Kidney epithelial cell (primary cell): Measurements from ENCODE around the gene RANBP10. TPM values are rescaled to one million over a fixed set of nuclear protein-coding genes. Genes with fewer than 3 reads are reported as not detected.

ENCODE experiments used
- DNase-seq: peaks from one replicate; pipeline ENCODE4 v3.0.0-alpha.2; 2010; ENCODE audit warnings: low read depth
- H3K27me3 ChIP-seq: 2 replicates; pipeline ENCODE4 v1.6.0; 2011; ENCODE audit warnings: low read length; ENCODE audit not compliant: control insufficient read depth, insufficient read depth
- H3K36me3 ChIP-seq: 2 replicates; pipeline ENCODE4 v1.5.1; 2011; ENCODE audit warnings: low read length; ENCODE audit not compliant: control insufficient read depth, insufficient read depth
- H3K4me3 ChIP-seq: 2 replicates; pipeline ENCODE4 v1.5.1; 2011; ENCODE audit warnings: low read depth, mild to moderate bottlenecking, control low read depth, low read length
- CTCF ChIP-seq: IDR thresholded peaks from 2 replicates; pipeline ENCODE4 v1.5.1; 2011; ENCODE audit warnings: mild to moderate bottlenecking, moderate library complexity, low read length, control low read depth, inconsistent platforms; ENCODE audit not compliant: insufficient read depth, poor library complexity, severe bottlenecking
- total RNA-seq: library from RNA; depleted of rRNA; stranded (reverse); fragments of >200 nt; gene quantifications from 2 replicates; pipeline ENCODE4 v1.2.3, GENCODE V29; 2015

RANBP10 gene
- total RNA-seq, 1 donor from 2014 or later: 12.5 TPM

GRCh38 chr16:67764158-67764667 lies 42.1 kb downstream of the RANBP10 start:
- no peak for TF ChIP-seq CTCF
- Histone ChIP-seq H3K36me3 (no peaks in the 10 kb centered on the region), H3K27me3 (no peaks in the 10 kb centered on the region), H3K4me3 (no peak overlapping the region)
- no peak for DNase-seq

- no peaks in the 10 kb centered on the region for H3K27me3 ChIP-seq
- TF ChIP-seq CTCF: no peak
- DNase-seq: no peak
- no peak overlapping the region for H3K4me3 ChIP-seq
- H3K36me3 ChIP-seq: no peaks in the 10 kb centered on the region
Observed at GRCh38 chr16:67763066-67763465, 43.3 kb downstream of the RANBP10 start.

GRCh38 chr16:67762385-67762784 lies 44.0 kb downstream of the RANBP10 start:
- H3K27me3 ChIP-seq: no peaks in the 10 kb centered on the region
- TF ChIP-seq CTCF: no peak
- H3K4me3 ChIP-seq: no peak overlapping the region
- H3K36me3 ChIP-seq: no peaks in the 10 kb centered on the region
- no peak for DNase-seq

- no peak for DNase-seq
- Histone ChIP-seq H3K4me3 (no peak overlapping the region), H3K27me3 (no peaks in the 10 kb centered on the region), H3K36me3 (no peaks in the 10 kb centered on the region)
- TF ChIP-seq CTCF: no peak
Observed at GRCh38 chr16:67761924-67762323, 44.4 kb downstream of the RANBP10 start.

GRCh38 chr16:67760956-67761230 lies 45.5 kb downstream of the RANBP10 start:
- DNase-seq: no peak
- TF ChIP-seq CTCF: no peak
- H3K27me3 ChIP-seq: no peaks in the 10 kb centered on the region
- H3K4me3 ChIP-seq: no peak overlapping the region
- H3K36me3 ChIP-seq: no peaks in the 10 kb centered on the region

GRCh38 chr16:67760206-67760955 lies 46.0 kb downstream of the RANBP10 start:
- Histone ChIP-seq H3K36me3 (no peaks in the 10 kb centered on the region), H3K27me3 (no peaks in the 10 kb centered on the region), H3K4me3 (no peak overlapping the region)
- TF ChIP-seq CTCF: no peak
- DNase-seq: no peak
